K562 (cell line): Measurements from ENCODE around the gene RBM12.

ENCODE experiments used
- MEF2A ChIP-seq: IDR thresholded peaks from 2 replicates; pipeline ENCODE4 v1.6.1; 2011; ENCODE audit warnings: low read depth, mild to moderate bottlenecking, low read length, moderate library complexity; ENCODE audit not compliant: control insufficient read depth
- PHF8 ChIP-seq: fragments of 200-600 bp; sonication (generic); IDR thresholded peaks from 2 replicates; pipeline ENCODE4 v1.6.1; 2012; ENCODE audit warnings: mixed run types, mild to moderate bottlenecking, inconsistent platforms, low read length, moderate library complexity, borderline replicate concordance
- POLR2A ChIP-seq: fragments of 450-650 bp; conservative IDR thresholded peaks from 2 replicates; pipeline ENCODE4 v1.6.1; 2016
- ZNF232 ChIP-seq: sonication (generic); formaldehyde crosslinking; IDR thresholded peaks from 2 replicates; pipeline ENCODE4 v1.8.0; 2022; ENCODE audit warnings: mild to moderate bottlenecking, missing genetic modification reagents
- ZNF785 ChIP-seq: fragments of 250-450 bp; sonication (Bioruptor Pico); IDR thresholded peaks from 2 replicates; pipeline ENCODE4 v1.4.0; 2020; ENCODE audit warnings: mild to moderate bottlenecking

GRCh38 chr20:35665949-35666288, 1.2 kb upstream of the RBM12 start:
- no peak for TF ChIP-seq ZNF232 (CRISPR knock-in tag)
- TF ChIP-seq POLR2A, result no peak
- no peak for TF ChIP-seq ZNF785 (CRISPR knock-in tag)
- no peak for TF ChIP-seq PHF8
- TF ChIP-seq MEF2A, result no peak
